ENCODE data around the gene SMOC2.

SMOC2 gene

DNA sequence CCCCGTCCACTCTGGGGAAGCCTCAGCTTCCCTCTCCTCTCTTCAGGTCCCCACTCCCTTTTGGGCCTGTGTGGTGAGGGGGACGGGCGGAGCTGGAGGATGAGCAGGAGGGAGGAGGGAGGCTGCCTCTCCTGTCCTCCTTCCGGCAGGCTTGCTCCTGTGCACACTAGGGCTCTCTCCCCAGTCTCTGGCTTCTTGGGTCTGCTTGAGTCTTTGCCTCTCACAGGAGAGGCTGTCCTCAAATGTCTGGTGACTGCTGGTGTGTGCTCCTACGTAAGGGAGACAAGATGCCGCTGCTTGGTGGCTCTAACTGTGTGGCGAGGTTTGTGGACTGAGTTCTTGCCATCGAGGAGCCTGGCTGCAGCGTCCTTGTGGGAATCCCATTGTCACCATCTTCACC, 8.8 kb upstream of the SMOC2 start (continued):
- TF ChIP-seq, protein P1, sequence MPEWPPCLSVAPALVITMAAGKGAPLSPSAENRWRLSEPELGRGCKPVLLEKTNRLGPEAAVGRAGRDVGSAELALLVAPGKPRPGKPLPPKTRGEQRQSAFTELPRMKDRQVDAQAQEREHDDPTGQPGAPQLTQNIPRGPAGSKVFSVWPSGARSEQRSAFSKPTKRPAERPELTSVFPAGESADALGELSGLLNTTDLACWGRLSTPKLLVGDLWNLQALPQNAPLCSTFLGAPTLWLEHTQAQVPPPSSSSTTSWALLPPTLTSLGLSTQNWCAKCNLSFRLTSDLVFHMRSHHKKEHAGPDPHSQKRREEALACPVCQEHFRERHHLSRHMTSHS (tag by site-specific recombination; IDR thresholded peaks at IDR 0.05) = no peak
- TF ChIP-seq, protein P2, sequence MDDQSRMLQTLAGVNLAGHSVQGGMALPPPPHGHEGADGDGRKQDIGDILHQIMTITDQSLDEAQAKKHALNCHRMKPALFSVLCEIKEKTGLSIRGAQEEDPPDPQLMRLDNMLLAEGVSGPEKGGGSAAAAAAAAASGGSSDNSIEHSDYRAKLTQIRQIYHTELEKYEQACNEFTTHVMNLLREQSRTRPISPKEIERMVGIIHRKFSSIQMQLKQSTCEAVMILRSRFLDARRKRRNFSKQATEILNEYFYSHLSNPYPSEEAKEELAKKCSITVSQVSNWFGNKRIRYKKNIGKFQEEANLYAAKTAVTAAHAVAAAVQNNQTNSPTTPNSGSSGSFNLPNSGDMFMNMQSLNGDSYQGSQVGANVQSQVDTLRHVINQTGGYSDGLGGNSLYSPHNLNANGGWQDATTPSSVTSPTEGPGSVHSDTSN (CRISPR knock-in tag; IDR thresholded peaks at IDR 0.05) = no peak
- TF ChIP-seq ZNF76 (tag by site-specific recombination; IDR thresholded peaks at IDR 0.05; ENCODE audit: borderline replicate concordance, low read depth) = no peak

DNA sequence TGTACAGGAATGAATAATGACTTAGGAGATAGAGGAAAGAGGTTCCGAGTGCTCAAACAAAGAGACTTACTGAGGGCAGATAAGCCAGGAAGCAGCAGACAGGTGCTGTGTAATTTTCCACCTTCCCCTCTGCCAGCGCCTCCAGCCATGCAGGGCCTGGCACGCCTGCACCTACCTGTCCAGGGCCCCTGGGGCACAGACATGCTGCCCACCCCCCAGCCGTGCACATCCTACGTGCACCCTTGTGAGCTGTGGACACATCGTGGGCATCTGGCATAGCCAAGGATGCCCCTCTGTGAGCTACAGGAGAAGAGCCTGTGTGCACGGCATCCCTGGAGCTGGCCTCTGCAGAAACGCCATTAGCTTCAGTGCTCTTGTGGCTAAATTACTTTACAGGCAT, 7.1 kb upstream of the SMOC2 start:
- H3K36me3 ChIP-seq (ENCODE audit: control insufficient read depth in 2 of 2, insufficient read depth in 1 of 2, low read length in 2 of 2) = no peaks in the 10 kb centered on the region
- H3K27ac ChIP-seq (ENCODE audit: extremely low read depth, low read depth, low read length) = no peak overlapping the region
- no peaks in the 10 kb centered on the region for H3K9me3 ChIP-seq (ENCODE audit: control insufficient read depth, insufficient read depth, low read depth, low read length)
- ChIA-PET POLR2A (no interaction called here), CTCF (interaction anchor here (0.5 to 1.0 kb wide), 2 partner anchors 70 to 146 kb away, joined by 3 to 5 read pairs; no protein-coding TSS in a partner anchor)
- H3K4me3 ChIP-seq (ENCODE audit: low read depth, low read length) = no peak overlapping the region
- H3K4me1 ChIP-seq (ENCODE audit: control insufficient read depth, insufficient read depth, low read length) = no peaks in the 10 kb centered on the region
- TF ChIP-seq ZNF433 (tag by site-specific recombination; IDR thresholded peaks at IDR 0.05; ENCODE audit: low read depth) = no peak
- TF ChIP-seq, protein P3, sequence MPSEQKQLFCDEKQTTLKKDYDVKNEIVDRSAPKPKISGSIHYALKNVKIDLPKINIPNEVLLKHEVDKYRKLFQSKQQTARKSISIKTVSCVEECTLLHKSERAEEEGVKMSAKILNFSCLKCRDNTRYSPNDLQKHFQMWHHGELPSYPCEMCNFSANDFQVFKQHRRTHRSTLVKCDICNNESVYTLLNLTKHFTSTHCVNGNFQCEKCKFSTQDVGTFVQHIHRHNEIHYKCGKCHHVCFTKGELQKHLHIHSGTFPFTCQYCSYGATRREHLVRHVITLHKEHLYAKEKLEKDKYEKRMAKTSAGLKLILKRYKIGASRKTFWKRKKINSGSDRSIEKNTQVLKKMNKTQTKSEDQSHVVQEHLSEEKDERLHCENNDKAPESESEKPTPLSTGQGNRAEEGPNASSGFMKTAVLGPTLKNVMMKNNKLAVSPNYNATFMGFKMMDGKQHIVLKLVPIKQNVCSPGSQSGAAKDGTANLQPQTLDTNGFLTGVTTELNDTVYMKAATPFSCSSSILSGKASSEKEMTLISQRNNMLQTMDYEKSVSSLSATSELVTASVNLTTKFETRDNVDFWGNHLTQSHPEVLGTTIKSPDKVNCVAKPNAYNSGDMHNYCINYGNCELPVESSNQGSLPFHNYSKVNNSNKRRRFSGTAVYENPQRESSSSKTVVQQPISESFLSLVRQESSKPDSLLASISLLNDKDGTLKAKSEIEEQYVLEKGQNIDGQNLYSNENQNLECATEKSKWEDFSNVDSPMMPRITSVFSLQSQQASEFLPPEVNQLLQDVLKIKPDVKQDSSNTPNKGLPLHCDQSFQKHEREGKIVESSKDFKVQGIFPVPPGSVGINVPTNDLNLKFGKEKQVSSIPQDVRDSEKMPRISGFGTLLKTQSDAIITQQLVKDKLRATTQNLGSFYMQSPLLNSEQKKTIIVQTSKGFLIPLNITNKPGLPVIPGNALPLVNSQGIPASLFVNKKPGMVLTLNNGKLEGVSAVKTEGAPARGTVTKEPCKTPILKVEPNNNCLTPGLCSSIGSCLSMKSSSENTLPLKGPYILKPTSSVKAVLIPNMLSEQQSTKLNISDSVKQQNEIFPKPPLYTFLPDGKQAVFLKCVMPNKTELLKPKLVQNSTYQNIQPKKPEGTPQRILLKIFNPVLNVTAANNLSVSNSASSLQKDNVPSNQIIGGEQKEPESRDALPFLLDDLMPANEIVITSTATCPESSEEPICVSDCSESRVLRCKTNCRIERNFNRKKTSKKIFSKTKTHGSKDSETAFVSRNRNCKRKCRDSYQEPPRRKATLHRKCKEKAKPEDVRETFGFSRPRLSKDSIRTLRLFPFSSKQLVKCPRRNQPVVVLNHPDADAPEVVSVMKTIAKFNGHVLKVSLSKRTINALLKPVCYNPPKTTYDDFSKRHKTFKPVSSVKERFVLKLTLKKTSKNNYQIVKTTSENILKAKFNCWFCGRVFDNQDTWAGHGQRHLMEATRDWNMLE (tag by site-specific recombination; conservative IDR thresholded peaks at IDR 0.05; ENCODE audit: low read depth) = no peak
- TF ChIP-seq ZNF610 (tag by site-specific recombination; IDR thresholded peaks at IDR 0.05; ENCODE audit: borderline replicate concordance) = no peak
- TF ChIP-seq, protein P4, sequence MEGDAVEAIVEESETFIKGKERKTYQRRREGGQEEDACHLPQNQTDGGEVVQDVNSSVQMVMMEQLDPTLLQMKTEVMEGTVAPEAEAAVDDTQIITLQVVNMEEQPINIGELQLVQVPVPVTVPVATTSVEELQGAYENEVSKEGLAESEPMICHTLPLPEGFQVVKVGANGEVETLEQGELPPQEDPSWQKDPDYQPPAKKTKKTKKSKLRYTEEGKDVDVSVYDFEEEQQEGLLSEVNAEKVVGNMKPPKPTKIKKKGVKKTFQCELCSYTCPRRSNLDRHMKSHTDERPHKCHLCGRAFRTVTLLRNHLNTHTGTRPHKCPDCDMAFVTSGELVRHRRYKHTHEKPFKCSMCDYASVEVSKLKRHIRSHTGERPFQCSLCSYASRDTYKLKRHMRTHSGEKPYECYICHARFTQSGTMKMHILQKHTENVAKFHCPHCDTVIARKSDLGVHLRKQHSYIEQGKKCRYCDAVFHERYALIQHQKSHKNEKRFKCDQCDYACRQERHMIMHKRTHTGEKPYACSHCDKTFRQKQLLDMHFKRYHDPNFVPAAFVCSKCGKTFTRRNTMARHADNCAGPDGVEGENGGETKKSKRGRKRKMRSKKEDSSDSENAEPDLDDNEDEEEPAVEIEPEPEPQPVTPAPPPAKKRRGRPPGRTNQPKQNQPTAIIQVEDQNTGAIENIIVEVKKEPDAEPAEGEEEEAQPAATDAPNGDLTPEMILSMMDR (tag by site-specific recombination; IDR thresholded peaks at IDR 0.05) = no peak
- TF ChIP-seq ZNF530 (tag by site-specific recombination; IDR thresholded peaks at IDR 0.05; ENCODE audit: low read depth) = no peak
- TF ChIP-seq, protein P5, sequence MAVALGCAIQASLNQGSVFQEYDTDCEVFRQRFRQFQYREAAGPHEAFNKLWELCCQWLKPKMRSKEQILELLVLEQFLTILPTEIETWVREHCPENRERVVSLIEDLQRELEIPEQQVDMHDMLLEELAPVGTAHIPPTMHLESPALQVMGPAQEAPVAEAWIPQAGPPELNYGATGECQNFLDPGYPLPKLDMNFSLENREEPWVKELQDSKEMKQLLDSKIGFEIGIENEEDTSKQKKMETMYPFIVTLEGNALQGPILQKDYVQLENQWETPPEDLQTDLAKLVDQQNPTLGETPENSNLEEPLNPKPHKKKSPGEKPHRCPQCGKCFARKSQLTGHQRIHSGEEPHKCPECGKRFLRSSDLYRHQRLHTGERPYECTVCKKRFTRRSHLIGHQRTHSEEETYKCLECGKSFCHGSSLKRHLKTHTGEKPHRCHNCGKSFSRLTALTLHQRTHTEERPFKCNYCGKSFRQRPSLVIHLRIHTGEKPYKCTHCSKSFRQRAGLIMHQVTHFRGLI (tag by site-specific recombination; IDR thresholded peaks at IDR 0.05) = no peak
- no peak for TF ChIP-seq ZNF2 (tag by site-specific recombination; IDR thresholded peaks at IDR 0.05)

DNA sequence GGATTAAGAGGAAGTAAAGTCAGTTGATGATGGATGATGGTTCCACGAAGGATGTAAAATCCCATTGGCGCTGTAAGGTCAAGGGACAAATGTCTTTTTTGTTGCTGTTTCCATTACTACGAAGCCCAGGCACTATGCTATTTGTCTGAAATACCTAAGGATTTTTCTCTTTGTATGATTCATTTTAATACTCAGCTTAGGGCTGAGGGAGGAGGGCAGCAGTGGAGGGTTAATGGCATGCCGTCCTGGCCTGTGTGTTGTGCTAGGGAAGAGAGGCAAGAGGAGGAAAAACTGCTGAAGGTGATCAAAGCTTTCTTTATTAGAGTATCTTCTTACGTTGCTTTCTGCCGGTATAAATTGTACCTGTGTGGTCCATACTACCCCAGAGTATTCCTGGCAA, 6.5 kb upstream of the SMOC2 start:
- Histone ChIP-seq H3K27ac (ENCODE audit: extremely low read depth, low read depth, low read length) (no peak overlapping the region), H3K9me3 (ENCODE audit: control insufficient read depth, insufficient read depth, low read depth, low read length) (no peaks in the 10 kb centered on the region), H3K4me3 (ENCODE audit: low read depth, low read length) (no peak overlapping the region), H3K4me1 (ENCODE audit: control insufficient read depth, insufficient read depth, low read length) (no peaks in the 10 kb centered on the region), H3K36me3 (ENCODE audit: control insufficient read depth in 2 of 2, insufficient read depth in 1 of 2, low read length in 2 of 2) (no peaks in the 10 kb centered on the region)
- ChIA-PET POLR2A (no interaction called here), CTCF (interaction anchor here (1.0 kb wide), 1 partner anchor 71 kb away, joined by 3 read pairs; no protein-coding TSS in a partner anchor)
- TF ChIP-seq ZNF707 (tag by site-specific recombination; IDR thresholded peaks at IDR 0.05) (no peak), SP3 (tag by site-specific recombination; IDR thresholded peaks at IDR 0.05) (no peak), ZNF302 (tag by site-specific recombination; IDR thresholded peaks at IDR 0.05; ENCODE audit: low read depth) (no peak), ZNF23 (tag by site-specific recombination; IDR thresholded peaks at IDR 0.05; ENCODE audit: borderline replicate concordance) (no peak), KLF9 (tag by site-specific recombination; IDR thresholded peaks at IDR 0.05; ENCODE audit: low read depth) (no peak), ZNF138 (tag by site-specific recombination; IDR thresholded peaks at IDR 0.05; ENCODE audit: borderline replicate concordance) (no peak), ZNF555 (tag by site-specific recombination; conservative IDR thresholded peaks at IDR 0.05) (no peak), ZNF174 (tag by site-specific recombination; IDR thresholded peaks at IDR 0.05) (no peak), PRDM1 (tag by site-specific recombination; IDR thresholded peaks at IDR 0.05) (no peak), ZNF473 (tag by site-specific recombination; IDR thresholded peaks at IDR 0.05) (no peak), ZNF521 (tag by site-specific recombination; IDR thresholded peaks at IDR 0.05) (no peak)

Measured in HEK293 (cell line).